Common myeloid progenitor, CD34-positive (primary cell): Measurements from ENCODE around the gene MAST2.

Experiments used
- CTCF ChIA-PET: fragments of 350-600 bp; sonication (Branson Sonifier 250); formaldehyde crosslinking; loops from one replicate; lab custom pipeline; 2021; ENCODE audit warnings: antibody characterized with exemption; lab: Charles Lee
- POLR2A ChIA-PET: fragments of 350-600 bp; sonication (Branson Sonifier 250); formaldehyde crosslinking; loops from one replicate; lab custom pipeline; 2021; ENCODE audit warnings: antibody characterized with exemption; lab: Charles Lee
- DNase-seq, 3 donors: peaks; one replicate each; pipeline versions ENCODE4 v3.0.0 to v3.0.0-alpha.2; 2013
- H3K27ac ChIP-seq, 2 experiments: 1 replicate in 1 of 2; 2 replicates in 1 of 2; pipeline ENCODE4 v1.7.0; 2013; ENCODE audit warnings: inconsistent platforms in 2 of 2, low read length in 2 of 2, mild to moderate bottlenecking in 2 of 2, low read depth in 1 of 2, moderate library complexity in 1 of 2; ENCODE audit not compliant: severe bottlenecking in 2 of 2, insufficient read depth in 1 of 2, poor library complexity in 1 of 2
- H3K27me3 ChIP-seq, 5 experiments: replicated peaks in 2 of 5; 1 replicate in 3 of 5; 2 replicates in 2 of 5; pipeline versions ENCODE4 v1.6.1 to v1.7.0; 2013; ENCODE audit warnings: low read length in 4 of 5, mild to moderate bottlenecking in 2 of 5, moderate library complexity in 2 of 5, inconsistent platforms in 1 of 5; ENCODE audit not compliant: insufficient read depth in 5 of 5, control insufficient read depth in 4 of 5
- H3K36me3 ChIP-seq, 4 experiments: 1 replicate in 2 of 4; 2 replicates in 2 of 4; pipeline versions ENCODE4 v1.6.1 to v1.7.0; 2013; ENCODE audit warnings: low read length in 3 of 4, control low read depth in 1 of 4, mild to moderate bottlenecking in 1 of 4; ENCODE audit not compliant: control insufficient read depth in 4 of 4, insufficient read depth in 4 of 4
- H3K4me1 ChIP-seq, 4 experiments: 1 replicate in 3 of 4; 2 replicates in 1 of 4; pipeline versions ENCODE4 v1.6.1 to v1.7.1; 2013; ENCODE audit warnings: low read length in 3 of 4, mild to moderate bottlenecking in 3 of 4, control low read depth in 1 of 4, inconsistent platforms in 1 of 4, moderate library complexity in 1 of 4; ENCODE audit not compliant: control insufficient read depth in 4 of 4, insufficient read depth in 4 of 4; ENCODE audit errors: control extremely low read depth in 1 of 4
- H3K4me3 ChIP-seq, 7 experiments: 1 replicate in 4 of 7; 2 replicates in 3 of 7; pipeline versions ENCODE4 v1.5.1 to v1.7.0; 2013; ENCODE audit warnings: mild to moderate bottlenecking in 7 of 7, low read length in 6 of 7, moderate library complexity in 6 of 7, inconsistent platforms in 2 of 7, low read depth in 2 of 7, control low read depth in 1 of 7; ENCODE audit not compliant: insufficient read depth in 4 of 7, control insufficient read depth in 1 of 7; ENCODE audit errors: extremely low read depth in 1 of 7
- H3K9me3 ChIP-seq, 5 experiments: 1 replicate in 4 of 5; 2 replicates in 1 of 5; pipeline versions ENCODE4 v1.6.1 to v1.7.1; 2013; ENCODE audit warnings: low read length in 4 of 5, mild to moderate bottlenecking in 2 of 5, inconsistent platforms in 1 of 5, low read depth in 1 of 5, moderate library complexity in 1 of 5; ENCODE audit not compliant: control insufficient read depth in 4 of 5, insufficient read depth in 2 of 5; ENCODE audit errors: control extremely low read depth in 1 of 5
- WGBS: methylation state at CpG from one replicate; pipeline ENCODE4 v1.1.5; 2013; ENCODE audit not compliant: insufficient coverage; 5-methylcytosine and 5-hydroxymethylcytosine counted together

The MAST2 gene

DNA sequence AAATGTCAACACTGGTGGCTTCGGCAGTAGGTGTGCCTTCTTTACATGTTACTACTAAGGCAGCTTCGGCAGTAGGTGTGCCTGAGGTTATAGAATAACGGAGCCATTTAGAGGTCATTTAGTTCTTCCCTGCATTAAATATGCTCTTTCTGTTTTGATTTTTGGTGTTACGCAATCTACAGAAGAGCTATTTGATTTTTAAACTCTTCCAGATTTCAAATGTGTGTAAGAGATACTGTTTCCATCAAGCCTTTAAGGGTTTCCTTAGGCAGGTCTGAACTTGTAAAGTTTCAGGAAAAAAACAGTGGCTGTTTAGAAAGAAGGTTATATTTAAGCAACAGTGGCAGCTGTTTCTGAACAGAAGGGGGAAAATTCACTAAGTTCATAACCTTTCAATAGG is 274.2 kb downstream of the MAST2 start:
- H3K36me3 ChIP-seq, result peaks cover 0 to 2% (median 0%) of the 10 kb centered on the region in 4 experiments
- ChIA-PET POLR2A (no interaction called here), CTCF (no interaction called here)
- no peaks in the 10 kb centered on the region for H3K27me3 ChIP-seq
- H3K4me3 ChIP-seq, result no peak overlapping the region
- H3K27ac ChIP-seq, result no peak overlapping the region
- WGBS, result 100% methylated on average over 1 of the region's 4 CpGs
- DNase-seq, result no peak
- H3K4me1 ChIP-seq, result peaks cover 0 to 5% (median 2%) of the 10 kb centered on the region in 4 experiments
- no peaks in the 10 kb centered on the region for H3K9me3 ChIP-seq

DNA sequence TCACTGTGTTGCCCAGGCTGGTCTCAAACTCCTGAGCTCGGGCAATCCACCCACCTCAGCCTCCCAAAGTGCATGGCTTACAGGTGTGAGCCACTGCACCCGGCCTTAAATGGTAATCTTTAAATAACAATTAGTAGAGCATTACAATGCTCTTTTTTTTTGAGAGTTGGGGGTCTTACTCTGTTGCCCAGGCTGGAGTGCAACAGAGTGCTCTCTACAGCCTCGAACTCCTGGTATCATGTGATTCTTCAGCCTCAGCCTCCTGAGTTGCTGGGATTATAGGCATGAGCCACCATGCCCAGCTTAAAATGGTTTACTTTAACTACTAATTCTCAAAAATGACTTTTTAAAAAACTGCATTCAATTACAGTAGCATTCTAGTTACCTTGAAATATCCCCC is 276.8 kb downstream of the MAST2 start:
- H3K4me3 ChIP-seq, result no peak overlapping the region
- ChIA-PET POLR2A (no interaction called here), CTCF (interaction anchor here (1.4 kb wide), 1 partner anchor 18 kb away, joined by 5 read pairs; no protein-coding TSS in a partner anchor)
- peaks cover 0 to 2% (median 0%) of the 10 kb centered on the region in 4 experiments for H3K36me3 ChIP-seq
- H3K9me3 ChIP-seq, result peaks cover 0 to 6% (median 0%) of the 10 kb centered on the region in 5 experiments
- WGBS, result 86% methylated on average over 1 of the region's 3 CpGs
- no peaks in the 10 kb centered on the region for H3K27me3 ChIP-seq
- peaks cover 0 to 5% (median 2%) of the 10 kb centered on the region in 4 experiments for H3K4me1 ChIP-seq
- H3K27ac ChIP-seq, result no peak overlapping the region
- DNase-seq, result no peak

DNA sequence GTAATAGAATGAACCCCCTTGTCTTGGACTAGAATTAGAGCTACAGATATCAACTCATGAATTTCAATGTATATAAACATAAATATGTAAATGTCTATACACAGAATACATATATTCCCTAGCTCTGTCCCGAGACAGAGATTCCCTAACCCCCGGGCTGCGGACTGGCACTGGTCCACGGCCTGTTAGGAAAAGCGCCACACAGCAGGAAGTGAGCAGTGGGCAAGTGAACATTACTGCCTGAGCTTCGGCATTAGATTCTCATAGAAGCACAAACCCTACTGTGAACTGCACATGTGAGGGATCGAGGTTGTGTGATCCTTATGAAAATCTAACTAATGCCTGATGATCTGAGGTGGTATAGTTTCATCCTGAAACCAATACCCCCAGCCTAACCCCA is 277.8 kb downstream of the MAST2 start:
- Histone ChIP-seq H3K27ac (no peak overlapping the region), H3K27me3 (no peaks in the 10 kb centered on the region), H3K9me3 (peaks cover 0 to 6% (median 0%) of the 10 kb centered on the region in 5 experiments), H3K4me1 (peaks cover 0 to 5% (median 2%) of the 10 kb centered on the region in 4 experiments), H3K36me3 (no peaks in the 10 kb centered on the region), H3K4me3 (no peak overlapping the region)
- POLR2A ChIA-PET, result no interaction called here
- DNase-seq, result no peak
- 100% methylated on average over 5 of the region's 7 CpGs for WGBS
- CTCF ChIA-PET, result interaction anchor here (1.1 to 1.4 kb wide), 2 partner anchors 19 to 43 kb away, joined by 3 to 5 read pairs; no protein-coding TSS in a partner anchor

DNA sequence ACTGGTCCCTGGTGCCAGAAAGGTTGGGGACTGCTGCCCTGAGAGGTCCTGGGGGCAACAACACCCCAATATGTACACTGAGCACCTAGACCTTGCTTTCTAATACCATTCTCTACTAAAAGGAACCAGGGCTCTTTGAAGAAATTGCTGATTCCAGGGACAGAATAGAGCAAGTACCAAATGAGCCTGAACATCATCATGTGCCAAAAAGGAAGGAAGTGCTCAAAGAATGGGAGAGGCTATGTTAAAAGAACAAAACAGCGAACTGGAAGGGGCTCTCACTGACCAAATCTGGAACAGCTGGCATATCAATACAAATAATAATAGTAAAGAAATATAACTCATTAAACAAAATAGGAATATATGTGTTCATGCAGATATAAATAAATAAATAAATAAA is 278.2 kb downstream of the MAST2 start:
- Histone ChIP-seq H3K27ac (no peak overlapping the region), H3K4me1 (peaks cover 0 to 5% (median 2%) of the 10 kb centered on the region in 4 experiments), H3K27me3 (no peaks in the 10 kb centered on the region), H3K9me3 (peaks cover 0 to 6% (median 0%) of the 10 kb centered on the region in 5 experiments), H3K36me3 (no peaks in the 10 kb centered on the region), H3K4me3 (no peak overlapping the region)
- DNase-seq, result no peak
- WGBS, result no CpG with 5 or more reads among the region's 1 CpG
- POLR2A ChIA-PET, result no interaction called here
- CTCF ChIA-PET, result interaction anchor here (1.1 kb wide), 1 partner anchor 43 kb away, joined by 3 read pairs; no protein-coding TSS in a partner anchor

DNA sequence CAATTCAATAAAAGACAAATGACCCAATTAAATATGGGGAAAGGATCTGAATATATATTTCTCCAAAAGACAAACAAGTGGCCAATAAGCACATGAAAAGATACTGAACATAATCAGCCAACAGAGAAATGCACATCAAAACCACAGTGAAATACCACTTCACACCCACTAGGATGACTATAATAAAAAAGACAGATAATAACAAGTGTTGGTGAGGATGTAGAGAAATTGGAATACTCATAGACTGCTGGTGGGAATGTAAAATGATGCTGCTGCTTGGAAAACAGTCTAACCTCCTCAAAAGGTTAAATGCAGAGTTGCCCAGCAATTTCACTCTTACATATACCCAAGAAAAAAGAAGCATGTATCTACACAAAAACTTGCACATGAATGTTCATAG is 280.2 kb downstream of the MAST2 start:
- peaks cover 0 to 6% (median 0%) of the 10 kb centered on the region in 5 experiments for H3K9me3 ChIP-seq
- no peak for DNase-seq
- ChIA-PET CTCF (no interaction called here), POLR2A (no interaction called here)
- H3K4me3 ChIP-seq, result no peak overlapping the region
- H3K36me3 ChIP-seq, result no peaks in the 10 kb centered on the region
- H3K27me3 ChIP-seq, result no peaks in the 10 kb centered on the region
- peaks cover 0 to 5% (median 2%) of the 10 kb centered on the region in 4 experiments for H3K4me1 ChIP-seq
- no peak overlapping the region for H3K27ac ChIP-seq

DNA sequence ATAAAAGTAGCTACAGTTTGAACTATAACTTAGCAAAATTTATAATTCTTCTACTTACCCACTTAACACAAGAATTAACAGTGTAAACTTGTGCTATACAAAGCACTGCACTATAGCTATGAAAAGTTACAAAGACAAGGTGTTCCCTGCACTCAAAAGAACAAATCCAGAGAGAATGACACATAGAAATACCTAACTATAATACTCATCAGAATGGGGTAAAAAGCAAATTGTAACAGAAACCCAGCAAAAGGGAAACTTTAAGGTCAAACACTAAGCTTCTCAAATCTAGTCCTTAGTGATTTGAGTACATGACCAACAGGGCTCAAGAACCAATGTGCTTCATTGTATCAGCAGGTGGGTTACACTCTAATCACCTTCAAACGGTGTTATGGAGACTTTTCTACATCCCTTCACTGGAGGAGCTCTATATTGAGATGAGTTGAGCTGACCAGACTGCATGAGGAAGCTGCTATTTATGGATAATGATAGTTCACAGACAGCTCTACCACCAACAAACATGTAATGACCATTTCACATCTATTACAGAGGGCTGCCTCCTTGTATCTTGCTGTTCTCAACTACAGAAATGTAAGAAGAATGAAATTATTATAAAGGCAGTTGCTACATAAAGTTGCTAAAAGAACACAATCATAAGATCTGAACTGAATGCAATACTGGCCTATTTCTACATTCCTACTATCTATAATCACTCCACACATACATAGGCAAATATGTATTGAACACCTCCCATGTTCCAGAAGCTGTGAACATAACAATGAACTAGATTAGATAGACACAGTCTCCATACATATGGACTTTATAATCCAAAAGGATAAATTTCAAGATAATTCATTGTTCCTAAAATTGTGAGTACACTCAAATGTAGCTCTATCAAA is 281.4 kb downstream of the MAST2 start:
- H3K9me3 ChIP-seq, result peaks cover 0 to 6% (median 0%) of the 10 kb centered on the region in 5 experiments
- H3K4me1 ChIP-seq, result peaks cover 0 to 5% (median 2%) of the 10 kb centered on the region in 4 experiments
- CTCF ChIA-PET, result interaction anchor here (0.5 to 1.4 kb wide), 3 partner anchors 22 to 439 kb away, joined by 3 to 4 read pairs (median 3); no protein-coding TSS in a partner anchor
- POLR2A ChIA-PET, result no interaction called here
- no peaks in the 10 kb centered on the region for H3K36me3 ChIP-seq
- no CpG with 5 or more reads among the region's 1 CpG for WGBS
- no peak for DNase-seq
- no peaks in the 10 kb centered on the region for H3K27me3 ChIP-seq
- H3K27ac ChIP-seq, result no peak overlapping the region
- H3K4me3 ChIP-seq, result no peak overlapping the region
